HG02943 (cell line): Measurements from ENCODE around the gene DNAAF3.
"Not testable (repeated sequence)": the region's sequence is repeated elsewhere in the genome, so short reads cannot be mapped to it uniquely, and the experiment has no call there.

ENCODE experiments used
- ATAC-seq: cut with Tn5 transposase; IDR thresholded peaks from one replicate; pipeline ENCODE4 v1.9.1; 2021; ENCODE audit warnings: mild to moderate bottlenecking, low read depth, moderate library complexity; ENCODE audit not compliant: unreplicated experiment

Gene DNAAF3

DNA sequence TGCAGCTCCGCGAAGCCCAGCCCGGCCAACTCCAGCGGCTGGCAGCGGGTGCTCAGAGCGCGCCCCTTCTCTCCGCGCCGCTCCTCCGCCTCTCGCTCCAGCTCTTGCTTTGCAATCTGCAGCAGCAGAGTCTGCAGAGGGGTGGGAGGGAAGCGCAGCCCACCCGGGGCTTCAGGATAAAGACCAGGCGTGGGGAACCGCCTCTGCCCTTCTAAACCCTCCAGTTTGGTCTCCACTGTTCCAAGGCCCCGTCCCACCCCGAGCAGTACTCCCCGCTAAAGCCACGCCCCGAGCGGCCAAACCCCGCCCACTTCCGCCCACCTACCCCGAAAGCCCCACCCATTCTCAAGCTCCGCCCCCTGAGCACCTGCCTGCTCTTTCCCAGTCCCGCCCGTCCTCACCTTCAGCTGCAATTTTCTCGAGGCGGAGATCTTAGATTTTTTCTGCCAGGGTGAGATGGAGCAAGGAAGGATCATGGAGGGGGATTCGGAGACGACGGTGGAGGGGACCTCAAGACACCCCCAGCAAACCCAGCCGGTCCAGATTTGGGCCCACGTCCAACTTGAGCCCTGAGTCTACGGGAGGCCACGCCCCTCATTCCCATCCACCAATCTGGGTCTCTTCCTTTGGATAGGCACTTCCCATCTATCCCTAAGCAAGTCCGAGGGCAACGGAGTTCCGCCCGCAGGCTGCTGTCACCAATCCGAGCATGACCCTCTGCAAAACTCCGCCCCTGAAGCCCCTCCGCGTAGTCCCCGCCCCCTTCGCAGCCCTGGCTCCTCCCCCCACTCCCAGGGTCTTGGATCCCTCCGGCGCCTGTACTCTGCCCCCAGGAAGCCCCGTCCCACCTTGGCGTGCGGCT, 10.0 kb downstream of the DNAAF3 start:
- ATAC-seq = no peak

DNA sequence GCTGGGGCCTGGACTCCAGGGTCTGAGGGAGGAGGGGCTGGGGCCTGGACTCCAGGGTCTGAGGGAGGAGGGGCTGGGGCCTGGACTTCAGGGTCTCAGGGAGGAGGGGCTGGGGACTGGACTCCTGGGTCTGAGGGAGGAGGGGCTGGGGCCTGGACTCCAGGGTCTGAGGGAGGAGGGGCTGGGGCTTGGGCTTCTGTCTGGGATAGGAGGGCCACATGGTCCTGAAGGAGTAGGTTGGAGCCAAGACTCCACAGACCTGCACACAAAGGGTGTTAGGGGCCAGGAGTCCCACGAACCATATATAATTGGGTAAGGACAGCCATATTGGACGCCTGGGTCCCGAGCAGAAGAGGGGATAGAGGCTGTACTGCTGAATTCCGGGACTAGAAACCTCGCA, 10.6 kb downstream of the DNAAF3 start:
- ATAC-seq = not testable (repeated sequence)

GRCh38 chr19:55153652-55154264, 12.7 kb downstream of the DNAAF3 start:
- ATAC-seq = no peak

GRCh38 chr19:55152017-55152416, 14.4 kb downstream of the DNAAF3 start:
- ATAC-seq = no peak

DNA sequence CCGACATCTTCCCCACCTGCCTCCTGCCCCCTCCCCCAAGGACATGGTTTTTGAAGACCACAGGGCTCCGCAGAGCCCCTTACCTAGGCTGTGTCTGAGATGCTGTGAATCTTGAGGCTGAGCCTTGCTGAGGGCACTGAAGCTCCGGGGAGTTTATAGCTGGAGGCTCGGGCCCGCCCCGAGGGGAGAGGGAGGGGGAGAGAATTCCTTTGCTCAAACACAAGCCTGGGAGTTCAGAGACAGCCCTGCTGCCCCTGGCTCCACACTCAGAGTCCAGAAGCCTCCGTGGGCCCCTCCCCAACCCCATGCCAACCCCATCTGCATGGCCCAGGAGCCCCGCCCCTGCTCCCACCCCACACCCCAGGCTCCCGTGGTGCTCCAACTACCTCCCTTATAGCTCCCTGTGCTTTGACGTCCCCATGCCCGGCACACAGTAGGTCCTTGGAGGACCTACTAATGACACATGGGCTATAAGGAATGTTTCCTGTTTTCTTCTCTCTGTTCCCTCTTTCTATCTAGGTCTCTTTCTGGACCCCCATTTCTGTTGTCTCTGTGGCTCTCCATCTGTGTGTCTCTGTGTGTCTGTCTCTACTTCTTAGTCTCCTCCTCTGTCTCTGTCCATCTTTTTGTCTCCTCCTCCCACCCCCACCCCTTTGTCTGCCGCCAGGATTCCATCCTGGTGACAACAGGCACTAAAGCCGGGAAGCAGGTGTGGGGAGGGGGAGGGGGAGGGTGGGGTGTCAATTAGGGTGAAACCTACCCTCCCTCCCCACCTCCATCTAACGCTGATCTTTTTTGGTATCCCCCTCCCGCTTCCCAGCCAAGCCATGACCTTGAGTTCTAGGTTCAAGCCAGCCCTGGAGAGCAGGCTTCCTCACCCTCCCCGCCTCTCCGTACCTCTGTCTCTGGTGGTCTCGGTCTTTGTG, 17.1 kb downstream of the DNAAF3 start, which contains the start of gene TNNT1:
TNNT1 (minus strand) TSS at position 129 of the 926 bp plus-strand sequence. CDS start 2,049 bp downstream, outside the sequence.
- no peak for ATAC-seq

DNA sequence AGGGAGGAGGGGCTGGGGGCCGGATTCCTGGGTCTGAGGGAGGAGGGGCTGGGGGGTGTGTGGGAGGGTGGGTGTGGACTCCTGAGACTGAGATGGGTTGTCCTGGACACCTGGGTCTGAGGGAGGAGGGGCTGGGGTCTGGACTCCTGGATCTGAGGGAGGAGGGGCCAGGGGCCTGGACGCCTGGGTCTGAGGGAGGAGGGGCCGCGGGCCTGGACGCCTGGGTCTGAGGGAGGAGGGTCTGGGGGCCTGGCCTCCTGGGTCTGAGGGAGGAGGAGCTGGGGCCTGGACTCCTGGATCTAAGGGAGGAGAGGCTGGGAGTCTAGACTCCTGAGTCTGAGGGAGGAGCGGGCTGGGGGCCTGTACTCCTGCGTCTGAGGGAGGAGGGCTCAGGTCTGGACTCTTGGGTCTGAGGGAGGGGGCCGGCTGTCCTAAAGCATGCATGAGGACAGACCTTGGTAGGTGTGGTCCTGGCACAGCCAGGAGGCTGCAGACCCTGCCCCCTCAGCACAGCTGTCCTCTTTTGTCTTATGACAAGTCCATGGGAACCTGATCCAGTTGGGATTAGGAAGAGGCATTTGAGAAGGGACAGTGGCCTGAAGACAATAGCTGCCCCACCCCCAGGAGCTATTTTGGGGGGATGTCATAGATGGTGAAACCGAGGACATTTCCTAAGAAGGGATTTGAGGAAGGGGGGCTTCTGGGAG, 18.7 kb downstream of the DNAAF3 start:
- ATAC-seq = no peak

DNA sequence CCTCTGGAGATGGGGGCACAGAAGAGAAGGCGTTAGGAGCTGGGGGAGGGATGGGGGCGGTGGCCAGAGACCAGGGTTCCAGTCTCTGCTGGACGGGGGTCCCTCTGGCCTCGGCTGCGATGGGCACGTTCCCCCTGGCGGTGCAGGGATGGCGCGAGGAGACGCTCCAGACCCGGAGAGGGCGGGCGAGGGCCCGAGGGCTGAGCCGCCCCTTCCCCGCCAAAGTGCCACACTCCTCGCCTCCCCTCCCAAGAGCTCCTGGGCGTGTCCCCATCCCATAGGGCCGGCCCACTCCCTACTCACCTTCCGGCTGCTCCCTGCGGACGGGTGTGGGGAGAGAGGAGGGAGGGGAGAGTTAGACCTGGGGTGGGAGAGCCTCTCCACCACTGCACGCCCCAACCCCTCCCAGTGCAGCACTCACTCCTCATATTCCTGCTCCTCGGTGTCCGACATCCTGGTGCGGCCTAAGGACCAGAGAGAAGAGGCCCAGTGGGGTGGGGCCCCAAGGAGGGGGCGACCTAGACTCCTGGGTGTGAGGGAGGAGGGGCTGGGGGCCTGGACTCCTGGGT, 19.6 kb downstream of the DNAAF3 start:
- ATAC-seq = no peak

- no peak for ATAC-seq
These were observed 20.2 kb downstream of the DNAAF3 start for GRCh38 chr19:55146078-55146704.

GRCh38 chr19:55145232-55145631, 21.2 kb downstream of the DNAAF3 start:
- no peak for ATAC-seq

DNA sequence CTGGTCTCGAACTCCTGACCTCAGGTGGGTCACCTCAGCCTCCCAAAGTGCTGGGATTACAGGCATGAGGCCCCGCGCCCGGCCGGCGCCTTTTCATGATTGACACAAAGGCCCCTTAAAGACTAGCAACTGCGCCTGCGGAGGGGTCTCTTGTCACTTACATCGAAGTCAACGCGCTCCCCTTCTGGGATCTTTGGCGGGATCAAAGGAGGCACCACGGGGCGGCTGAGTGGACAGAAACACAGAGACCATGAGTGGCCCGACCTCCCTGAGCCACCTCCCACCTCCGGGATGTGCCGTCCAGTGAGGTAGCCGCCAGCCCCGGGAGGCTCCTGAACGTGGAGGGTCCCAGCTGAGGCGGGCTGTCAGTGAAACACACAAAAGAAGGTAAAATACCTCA, 24.7 kb downstream of the DNAAF3 start:
- no peak for ATAC-seq

DNA sequence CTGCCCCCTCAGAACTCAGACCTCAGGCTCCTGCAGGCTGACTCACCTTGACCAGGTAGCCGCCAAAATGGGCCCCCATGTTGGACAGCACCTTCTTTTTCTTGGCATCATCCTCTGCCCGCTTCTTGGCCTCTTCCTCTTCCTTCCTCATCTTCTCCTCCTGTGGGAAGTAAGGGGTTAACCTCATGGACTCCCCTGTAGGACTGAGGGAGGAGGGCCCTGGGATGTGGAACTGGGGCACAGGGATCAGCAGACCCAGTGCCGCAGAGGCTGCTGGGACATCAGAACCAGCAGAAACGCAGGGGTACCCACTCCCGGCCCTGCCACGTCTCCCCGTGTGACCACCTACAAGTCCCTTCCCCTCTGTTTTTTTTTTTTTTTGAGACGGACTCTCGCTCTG, 28.5 kb downstream of the DNAAF3 start:
- no peak for ATAC-seq

DNA sequence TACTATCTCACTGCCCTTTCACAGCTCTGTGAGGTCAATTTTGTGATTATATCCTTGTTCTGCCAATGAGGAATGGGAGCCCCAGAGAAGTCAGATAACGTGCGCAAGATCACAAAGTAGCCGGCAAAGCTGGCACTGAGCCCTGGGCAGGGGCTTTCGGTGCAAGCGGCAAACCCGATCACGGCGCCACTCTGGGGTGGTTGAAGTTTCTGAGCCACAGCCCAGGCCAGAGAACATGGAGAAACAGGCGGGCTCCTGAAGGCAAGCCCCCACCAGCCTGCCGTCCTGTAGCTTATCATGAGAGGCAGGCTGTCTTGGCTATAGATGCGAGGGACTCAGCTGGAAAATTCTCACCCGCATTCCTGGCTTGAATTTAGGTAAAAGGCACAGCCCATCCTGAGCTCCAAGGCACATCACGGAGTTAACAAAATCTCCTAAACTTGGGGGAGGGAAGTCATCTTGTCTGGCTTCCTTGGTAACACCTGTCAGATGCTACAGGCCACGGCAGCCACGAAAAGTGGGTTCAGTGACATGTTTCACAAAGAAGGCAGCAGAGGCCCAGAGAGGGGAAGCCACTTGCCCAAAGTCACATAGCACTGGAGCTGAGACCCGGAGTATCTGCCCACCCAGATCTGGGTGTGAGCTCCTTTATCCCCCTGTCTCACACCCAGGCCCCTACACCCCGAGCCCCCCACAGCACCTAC, 29.9 kb downstream of the DNAAF3 start:
- ATAC-seq = no peak

- ATAC-seq = no peak
These were observed 31.7 kb downstream of the DNAAF3 start for GRCh38 chr19:55134736-55135135.

- ATAC-seq = no peak
These were observed 32.6 kb downstream of the DNAAF3 start for GRCh38 chr19:55133639-55134444.

GRCh38 chr19:55132453-55133129, 33.8 kb downstream of the DNAAF3 start:
- ATAC-seq = no peak

DNA sequence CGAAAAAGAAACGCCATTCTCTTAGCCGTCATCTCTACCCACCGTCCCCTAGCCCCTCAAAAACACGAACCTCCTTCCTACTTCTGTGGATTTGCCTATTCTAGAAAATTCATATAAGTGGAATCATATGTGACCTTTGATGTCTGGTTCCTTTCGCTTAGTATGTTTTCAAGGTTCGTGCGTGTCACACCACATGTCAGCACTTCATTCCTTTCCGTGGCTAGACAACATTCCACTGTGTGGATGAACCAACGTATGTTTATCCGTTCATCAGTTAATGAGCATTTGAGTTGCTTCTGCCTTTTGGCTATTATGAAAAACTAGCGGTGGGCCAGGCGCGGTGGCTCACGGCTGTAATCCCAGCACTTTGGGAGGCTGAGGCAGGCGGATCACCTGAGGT, 35.0 kb downstream of the DNAAF3 start:
- no peak for ATAC-seq

GRCh38 chr19:55119053-55119452, 47.4 kb downstream of the DNAAF3 start:
- ATAC-seq = no peak
